ENCODE results near the gene GNB5.

The GNB5 gene

GRCh38 chr15:52103217-52104207, 87.7 kb downstream of the GNB5 start:
- ATAC-seq (ENCODE audit: low read depth): peak; percentile 97
- DNase-seq (ENCODE audit: low spot score): peak; percentile 89
- TF ChIP-seq CTCF (IDR thresholded peaks at IDR 0.05; ENCODE audit: poor library complexity, severe bottlenecking): no peak
- Histone ChIP-seq H3K4me1 (ENCODE audit: insufficient read depth, poor library complexity, severe bottlenecking) (peaks cover 29% of the 10 kb centered on the region), H3K4me3 (ENCODE audit: severe bottlenecking) (no peak overlapping the region), H3K9me3 (ENCODE audit: severe bottlenecking) (no peaks in the 10 kb centered on the region), H3K27me3 (ENCODE audit: insufficient read depth, poor library complexity, severe bottlenecking) (no peaks in the 10 kb centered on the region), H3K36me3 (ENCODE audit: low read depth) (no peaks in the 10 kb centered on the region), H3K27ac (ENCODE audit: poor library complexity, severe bottlenecking) (peak overlapping the region; percentile 67)

DNA sequence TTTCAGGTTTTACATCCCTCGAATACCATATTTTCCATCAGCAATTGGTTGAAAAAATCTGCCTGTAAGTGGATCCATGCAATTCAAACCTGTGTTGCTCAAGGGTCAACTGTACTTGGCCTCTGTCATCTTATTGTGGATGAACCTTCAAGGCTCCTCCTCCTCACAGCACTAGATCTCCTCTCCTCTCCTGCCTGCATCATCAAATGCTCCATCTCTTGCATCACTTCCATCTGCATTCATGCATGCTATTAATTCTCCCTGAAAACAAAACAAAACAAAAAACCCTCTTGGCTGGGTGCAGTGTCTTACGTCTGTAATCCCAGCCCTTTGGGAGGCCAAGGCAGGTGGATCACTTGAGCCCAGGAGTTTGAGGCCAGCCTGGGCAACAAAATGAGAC, 88.7 kb downstream of the GNB5 start:
- no peaks in the 10 kb centered on the region for H3K27me3 ChIP-seq (ENCODE audit: insufficient read depth, poor library complexity, severe bottlenecking)
- H3K9me3 ChIP-seq (ENCODE audit: severe bottlenecking): no peaks in the 10 kb centered on the region
- ATAC-seq (ENCODE audit: low read depth): peak; percentile 32
- H3K36me3 ChIP-seq (ENCODE audit: low read depth): no peaks in the 10 kb centered on the region
- peak overlapping the region; percentile 67 for H3K27ac ChIP-seq (ENCODE audit: poor library complexity, severe bottlenecking)
- TF ChIP-seq CTCF (IDR thresholded peaks at IDR 0.05; ENCODE audit: poor library complexity, severe bottlenecking): no peak
- no peak for DNase-seq (ENCODE audit: low spot score)
- H3K4me1 ChIP-seq (ENCODE audit: insufficient read depth, poor library complexity, severe bottlenecking): peaks cover 29% of the 10 kb centered on the region
- H3K4me3 ChIP-seq (ENCODE audit: severe bottlenecking): no peak overlapping the region

GRCh38 chr15:52101542-52102323, 89.5 kb downstream of the GNB5 start:
- no peaks in the 10 kb centered on the region for H3K9me3 ChIP-seq (ENCODE audit: severe bottlenecking)
- peaks cover 35% of the 10 kb centered on the region for H3K4me1 ChIP-seq (ENCODE audit: insufficient read depth, poor library complexity, severe bottlenecking)
- no peaks in the 10 kb centered on the region for H3K27me3 ChIP-seq (ENCODE audit: insufficient read depth, poor library complexity, severe bottlenecking)
- ATAC-seq (ENCODE audit: low read depth) (no peak), DNase-seq (ENCODE audit: low spot score) (no peak)
- no peak for TF ChIP-seq CTCF (IDR thresholded peaks at IDR 0.05; ENCODE audit: poor library complexity, severe bottlenecking)
- H3K27ac ChIP-seq (ENCODE audit: poor library complexity, severe bottlenecking): peak overlapping the region; percentile 67
- no peaks in the 10 kb centered on the region for H3K36me3 ChIP-seq (ENCODE audit: low read depth)
- H3K4me3 ChIP-seq (ENCODE audit: severe bottlenecking): no peak overlapping the region

- Histone ChIP-seq H3K27me3 (ENCODE audit: insufficient read depth, poor library complexity, severe bottlenecking) (no peaks in the 10 kb centered on the region), H3K27ac (ENCODE audit: poor library complexity, severe bottlenecking) (no peak overlapping the region), H3K4me1 (ENCODE audit: insufficient read depth, poor library complexity, severe bottlenecking) (peaks cover 33% of the 10 kb centered on the region), H3K9me3 (ENCODE audit: severe bottlenecking) (no peaks in the 10 kb centered on the region), H3K4me3 (ENCODE audit: severe bottlenecking) (no peak overlapping the region), H3K36me3 (ENCODE audit: low read depth) (no peaks in the 10 kb centered on the region)
- TF ChIP-seq CTCF (IDR thresholded peaks at IDR 0.05; ENCODE audit: poor library complexity, severe bottlenecking): no peak
- DNase-seq (ENCODE audit: low spot score) (peak; percentile 84), ATAC-seq (ENCODE audit: low read depth) (no peak; the same call in 1 of the 3 replicates)
These were observed 90.3 kb downstream of the GNB5 start for GRCh38 chr15:52100807-52101442.
